Stimulated activated CD4-positive, alpha-beta T cell treated with anti-CD3 and anti-CD28 coated beads, Interleukin-12 subunit alpha, Interleukin-12 subunit beta, amount 100 ng/mL, for 48 hours (primary cell): ENCODE measurements around the gene RPTOR.

Experiments used
- DNase-seq, 3 donors: peaks; one replicate each; pipeline ENCODE4 v3.0.0-alpha.2; 2020; ENCODE audit warnings: low read depth in 2 of 3, low spot score in 1 of 3

The RPTOR gene

GRCh38 chr17:80886641-80887573 is 342.3 kb downstream of the RPTOR start:
- no peak for DNase-seq

DNA sequence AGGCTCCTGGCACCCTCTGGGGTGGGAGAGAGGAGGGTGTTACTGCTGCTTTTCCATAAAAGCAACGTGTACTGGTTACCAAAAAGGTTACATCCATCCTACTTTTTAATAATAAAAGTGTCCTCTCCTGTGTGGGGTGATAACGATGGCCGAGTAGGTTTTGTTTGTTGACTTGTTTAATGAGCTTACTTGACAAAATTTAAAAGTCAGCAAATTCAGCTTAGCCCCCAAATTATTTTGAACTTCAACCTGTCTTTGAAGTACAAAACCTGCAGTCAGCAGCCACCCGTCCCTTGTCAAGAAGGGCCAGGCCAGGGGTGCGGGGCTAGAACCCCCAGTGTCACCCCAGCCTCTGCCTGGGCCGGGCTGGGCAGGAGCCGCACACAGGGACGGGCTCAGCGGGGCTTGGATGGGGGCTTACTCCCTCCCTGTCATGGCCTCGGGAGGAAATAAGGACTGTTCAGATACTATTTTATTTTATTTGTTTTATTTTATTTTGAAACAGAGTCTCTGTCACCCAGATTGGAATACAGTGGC is 343.1 kb downstream of the RPTOR start:
- no peak for DNase-seq

DNA sequence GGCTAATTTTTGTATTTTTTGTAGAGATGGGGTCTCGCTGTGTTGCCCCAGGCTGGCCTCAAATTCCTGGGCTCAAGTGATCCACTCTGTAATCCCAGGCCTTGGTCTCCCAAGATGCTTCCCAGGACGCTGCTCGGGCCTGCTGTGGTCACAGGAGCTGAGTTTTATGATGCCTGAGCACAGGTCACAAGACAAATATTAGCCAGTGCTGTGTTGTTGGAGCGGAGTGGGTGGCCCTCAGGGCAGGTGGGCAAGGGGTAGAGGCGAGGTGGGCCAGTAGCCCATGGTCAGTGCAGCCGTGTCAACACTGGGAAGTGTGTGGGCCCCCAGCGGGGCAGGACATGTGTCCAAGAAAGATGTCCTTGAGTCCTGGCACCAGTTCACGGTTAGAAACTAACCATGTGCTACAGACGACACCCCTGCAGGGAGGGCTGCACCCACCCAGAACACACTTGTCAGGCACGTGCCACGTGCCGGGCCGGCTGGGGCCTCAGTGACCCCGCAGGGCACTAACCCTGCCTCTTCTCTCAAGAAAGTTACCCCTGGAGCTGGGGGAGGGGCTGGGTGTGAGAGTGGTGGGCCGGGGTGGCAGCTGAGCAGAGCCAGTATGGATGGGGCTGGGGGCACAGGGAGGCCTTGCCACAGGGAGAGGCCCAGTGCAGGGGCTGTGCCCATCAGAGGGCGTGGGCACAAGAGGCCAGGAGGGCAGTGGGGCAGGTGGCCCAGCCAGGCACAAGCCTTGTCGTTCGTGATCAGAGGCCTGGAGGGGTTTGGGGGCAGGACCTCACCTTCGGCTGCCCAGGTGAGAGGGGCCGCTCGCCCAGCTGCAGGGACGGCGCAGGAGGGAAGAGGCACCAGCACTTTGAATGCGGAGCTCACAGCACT is 343.9 kb downstream of the RPTOR start:
- no peak for DNase-seq

DNA sequence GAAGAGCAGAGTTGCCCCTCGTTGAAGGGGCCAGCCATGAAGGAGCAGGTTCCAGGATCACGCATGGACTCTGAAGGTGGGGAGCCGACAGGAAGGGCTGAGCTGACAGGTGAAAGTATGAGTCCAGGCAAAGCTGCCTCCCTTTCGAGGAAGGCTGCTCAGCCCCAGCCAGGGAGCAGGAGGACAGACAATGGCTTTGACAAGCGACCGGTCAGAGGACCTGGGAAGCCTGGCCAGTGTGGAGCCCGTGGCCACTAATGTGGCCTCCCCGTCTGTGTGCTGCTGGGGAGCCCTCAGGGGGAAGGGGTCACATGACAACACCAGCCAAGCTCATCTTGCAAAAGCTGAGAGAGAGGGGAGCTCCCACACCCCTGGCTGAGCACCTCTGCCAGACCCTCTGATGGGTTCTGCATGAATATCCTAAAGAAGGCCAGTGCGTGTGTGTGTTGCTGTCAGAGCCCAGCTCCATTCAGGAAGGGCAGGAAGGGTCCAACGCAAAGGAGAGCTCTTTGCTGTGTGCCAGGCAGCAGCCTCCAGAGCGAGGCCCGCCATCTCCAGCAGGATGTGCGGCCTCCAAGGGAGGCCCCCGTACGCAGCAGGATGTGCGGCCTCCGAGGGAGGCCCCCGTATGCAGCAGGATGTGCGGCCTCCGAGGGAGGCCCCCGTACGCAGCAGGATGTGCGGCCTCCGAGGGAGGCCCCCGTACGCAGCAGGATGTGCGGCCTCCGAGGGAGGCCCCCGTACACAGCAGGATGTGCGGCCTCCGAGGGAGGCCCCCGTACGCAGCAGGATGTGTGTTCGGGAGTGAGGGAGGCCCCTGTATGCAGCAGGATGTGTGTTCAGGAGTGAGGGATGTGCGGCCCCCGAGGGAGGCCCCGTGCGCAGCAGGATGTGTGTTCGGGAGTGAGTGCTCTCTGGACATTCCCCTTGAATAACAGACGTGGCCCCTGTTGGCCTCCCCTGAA is 344.9 kb downstream of the RPTOR start:
- no peak for DNase-seq

- DNase-seq: no peak
These were observed 345.7 kb downstream of the RPTOR start for GRCh38 chr17:80890196-80890920.

GRCh38 chr17:80890921-80891396 is 346.3 kb downstream of the RPTOR start:
- DNase-seq: no peak

- peak; percentile 74 to 81 (median 77) for DNase-seq
These were observed 346.9 kb downstream of the RPTOR start for GRCh38 chr17:80891397-80892018.

GRCh38 chr17:80892019-80892855 is 347.6 kb downstream of the RPTOR start:
- peak; percentile 82 to 95 (median 93) for DNase-seq

GRCh38 chr17:80892900-80893603 is 348.4 kb downstream of the RPTOR start:
- peak in 1 of 3 donors; percentile 59 for DNase-seq

DNA sequence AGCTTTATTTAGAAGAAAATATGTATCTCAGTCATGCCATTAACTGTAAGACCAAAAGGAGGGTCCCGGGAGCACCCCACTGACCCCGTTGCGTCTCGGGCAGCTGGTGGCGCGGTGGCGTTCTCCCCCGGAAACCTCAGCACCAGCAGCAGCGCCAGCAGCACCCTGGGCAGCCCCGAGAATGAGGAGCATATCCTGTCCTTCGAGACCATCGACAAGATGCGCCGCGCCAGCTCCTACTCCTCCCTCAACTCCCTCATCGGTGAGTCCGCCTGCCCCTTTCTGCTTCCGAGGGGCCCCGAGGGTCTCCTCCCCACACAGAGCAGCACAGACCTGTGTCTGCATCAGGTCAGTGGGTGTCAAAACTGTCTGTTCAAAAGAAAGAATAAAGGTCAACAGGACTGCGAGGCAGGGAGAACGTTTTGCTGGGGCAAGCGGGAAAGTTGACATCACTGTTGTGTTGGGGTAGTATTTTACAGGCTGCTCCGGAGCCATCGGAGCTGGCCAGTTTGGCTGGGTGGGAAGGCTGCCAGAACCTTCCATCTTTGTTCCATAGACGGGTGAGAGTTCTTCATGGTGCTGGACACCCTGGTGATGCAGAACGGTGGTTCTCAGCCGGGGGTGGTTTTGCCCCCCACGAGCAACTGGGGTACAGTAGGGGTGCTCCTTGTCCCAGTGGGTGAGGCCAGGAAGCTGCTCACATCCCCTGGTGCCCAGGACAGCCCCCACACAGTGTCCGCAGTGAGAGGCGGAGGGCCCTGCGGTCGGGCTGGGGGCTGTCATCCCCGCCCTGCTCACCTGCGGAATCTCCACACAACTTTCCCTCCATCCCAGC is 349.2 kb downstream of the RPTOR start:
- no peak for DNase-seq

GRCh38 chr17:80894439-80894721 is 349.7 kb downstream of the RPTOR start:
- no peak for DNase-seq

DNA sequence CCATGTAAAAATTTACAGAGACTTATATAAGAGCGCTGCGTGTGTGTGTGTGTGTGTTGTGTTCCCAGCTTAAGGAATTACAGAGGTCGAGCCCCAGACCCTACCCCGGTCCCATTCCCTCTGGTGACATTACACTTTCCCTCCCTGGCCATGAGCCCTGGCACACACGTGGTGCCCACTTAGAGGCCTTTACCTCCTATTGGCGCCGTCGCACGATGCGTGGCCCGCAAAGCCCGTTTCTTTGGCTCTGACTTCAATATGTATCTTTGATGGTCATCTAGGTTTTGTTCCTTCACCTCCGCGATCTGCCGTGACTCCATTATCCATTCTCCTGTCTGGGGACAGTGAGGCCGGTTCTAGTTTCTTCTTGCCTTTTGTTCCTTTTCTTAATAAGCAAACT is 350.1 kb downstream of the RPTOR start:
- no peak for DNase-seq

GRCh38 chr17:80895366-80895765 is 350.7 kb downstream of the RPTOR start:
- no peak for DNase-seq

- no peak for DNase-seq
These were observed 354.1 kb downstream of the RPTOR start for GRCh38 chr17:80898716-80899115.

DNA sequence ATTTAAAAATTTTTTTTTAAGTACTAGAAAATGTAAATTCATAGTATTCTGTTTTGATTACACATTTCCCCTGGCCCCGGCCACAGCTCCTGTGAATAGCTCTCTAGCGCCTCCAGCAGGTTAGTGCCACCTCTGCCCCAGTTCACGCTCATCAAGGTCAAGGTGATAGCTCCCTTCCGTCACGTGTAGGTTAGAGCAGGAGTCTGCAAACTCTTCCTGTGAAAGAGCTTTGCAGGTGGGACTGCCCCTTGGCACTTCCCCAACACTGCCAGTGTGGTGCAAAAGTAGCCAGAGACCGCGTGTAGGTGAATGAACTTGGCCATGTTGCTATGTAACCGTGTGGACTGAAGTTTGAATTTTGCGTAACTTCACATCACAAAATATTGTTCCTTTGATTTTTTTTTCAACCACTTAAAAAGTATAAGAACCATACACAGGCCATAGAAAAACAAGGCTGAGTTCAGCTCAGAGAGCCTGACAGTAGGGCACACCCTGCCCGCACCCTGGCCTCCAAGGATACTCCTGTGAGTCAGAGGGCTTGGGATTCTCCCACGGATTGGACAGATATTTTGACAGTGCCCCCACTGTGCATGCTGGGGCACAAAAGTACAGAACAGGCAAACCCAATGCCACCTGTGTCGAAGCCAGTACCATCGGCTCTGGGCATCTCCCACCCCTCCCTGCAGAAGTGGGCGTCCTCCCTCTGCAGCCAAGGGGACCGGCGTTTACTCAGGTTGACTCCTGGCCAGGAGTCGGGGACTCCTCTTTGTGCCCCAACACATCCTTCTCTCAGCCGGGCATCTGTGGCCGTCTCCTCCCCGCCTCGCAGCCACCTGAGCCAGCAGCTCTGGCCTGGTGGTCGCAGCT is 355.0 kb downstream of the RPTOR start:
- DNase-seq: peak; percentile 74 to 83 (median 78)

- DNase-seq: no peak
These were observed 356.7 kb downstream of the RPTOR start for GRCh38 chr17:80901319-80901718.
